Ectodermal cell (in vitro differentiated cells): ENCODE measurements around the gene PTPRQ.
"Not testable (repeated sequence)": the region's sequence is repeated elsewhere in the genome, so short reads cannot be mapped to it uniquely, and the experiment has no call there.

Experiments used
- H3K27ac ChIP-seq: 2 replicates; pipeline ENCODE4 v1.7.0; 2013; ENCODE audit warnings: mild to moderate bottlenecking, low read depth, low read length; ENCODE audit not compliant: insufficient read depth, poor library complexity, severe bottlenecking
- H3K27me3 ChIP-seq: 2 replicates; pipeline ENCODE4 v1.7.0; 2013; ENCODE audit warnings: mild to moderate bottlenecking, low read length; ENCODE audit not compliant: insufficient read depth, control insufficient read depth, poor library complexity, severe bottlenecking
- H3K36me3 ChIP-seq: one replicate; pipeline ENCODE4 v1.7.0; 2013; ENCODE audit warnings: low read length; ENCODE audit not compliant: control insufficient read depth, insufficient read depth
- H3K4me1 ChIP-seq: one replicate; pipeline ENCODE4 v1.7.0; 2013; ENCODE audit warnings: low read length; ENCODE audit not compliant: control insufficient read depth, insufficient read depth
- H3K4me3 ChIP-seq: 2 replicates; pipeline ENCODE4 v1.7.0; 2013; ENCODE audit warnings: low read depth, low read length, control low read depth; ENCODE audit not compliant: insufficient read depth
- H3K9me3 ChIP-seq: 2 replicates; pipeline ENCODE4 v1.7.0; 2013; ENCODE audit warnings: mild to moderate bottlenecking, low read length, moderate library complexity; ENCODE audit not compliant: control insufficient read depth
- WGBS, 2 experiments: methylation state at CpG; one replicate each; pipeline ENCODE4 v1.1.7; 2013; ENCODE audit warnings: missing lambda C conversion rate in 2 of 2; 5-methylcytosine and 5-hydroxymethylcytosine counted together

Gene PTPRQ

DNA sequence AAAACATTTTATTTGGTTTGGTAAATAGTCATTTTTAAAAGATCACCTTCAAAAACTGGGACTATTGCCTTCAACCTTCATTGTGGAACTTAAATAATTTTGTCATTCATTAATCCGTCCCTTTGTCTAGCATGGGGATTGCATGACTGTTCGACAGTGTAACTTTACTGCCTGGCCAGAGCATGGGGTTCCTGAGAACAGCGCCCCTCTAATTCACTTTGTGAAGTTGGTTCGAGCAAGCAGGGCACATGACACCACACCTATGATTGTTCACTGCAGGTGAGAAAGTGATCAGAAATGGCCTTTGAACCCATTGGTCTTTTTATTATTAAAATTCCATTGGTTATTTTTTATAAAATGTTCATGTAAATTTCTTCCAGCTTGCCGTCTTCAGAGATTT, 226.2 kb downstream of the PTPRQ start:
- H3K4me3 ChIP-seq: no peak overlapping the region
- WGBS, 2 experiments: 78 to 86% methylated on average over 4 to 5 of the region's 5 CpGs
- H3K9me3 ChIP-seq: no peaks in the 10 kb centered on the region
- H3K27ac ChIP-seq: no peak overlapping the region
- no peaks in the 10 kb centered on the region for H3K27me3 ChIP-seq
- no peaks in the 10 kb centered on the region for H3K4me1 ChIP-seq
- H3K36me3 ChIP-seq: no peaks in the 10 kb centered on the region

DNA sequence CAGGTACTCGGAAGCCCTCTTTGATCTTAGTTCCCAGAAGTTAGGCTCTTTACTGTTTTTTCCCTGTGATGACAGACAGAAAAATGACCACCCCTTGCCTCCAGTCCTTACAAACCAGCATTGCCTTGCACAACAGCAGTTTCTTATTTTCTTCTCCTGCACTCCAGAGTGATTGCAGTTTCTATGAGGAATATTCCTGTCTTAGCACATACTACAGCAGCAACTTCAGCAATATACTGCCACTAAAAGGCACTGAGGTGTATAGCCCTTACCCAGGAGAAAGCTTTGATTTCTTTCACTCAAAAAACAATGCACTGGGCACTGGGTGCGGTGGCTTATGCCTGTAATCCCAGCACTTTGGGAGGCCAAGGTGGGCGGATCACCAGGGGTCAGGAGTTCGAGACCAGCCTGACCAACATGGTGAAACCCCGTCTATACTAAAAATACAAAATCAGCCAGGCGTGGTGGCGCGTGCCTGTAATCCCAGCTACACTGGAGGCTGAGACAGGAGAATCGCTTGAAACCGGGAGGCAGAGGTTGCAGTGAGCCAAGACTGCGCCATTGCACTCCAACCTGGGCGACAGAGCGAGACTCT, 232.1 kb downstream of the PTPRQ start:
- H3K36me3 ChIP-seq, H3K4me3 ChIP-seq, H3K27ac ChIP-seq, H3K4me1 ChIP-seq, H3K27me3 ChIP-seq, H3K9me3 ChIP-seq: not testable (repeated sequence)
- WGBS, 2 experiments: 86 to 93% methylated on average over 13 of the region's 13 CpGs

DNA sequence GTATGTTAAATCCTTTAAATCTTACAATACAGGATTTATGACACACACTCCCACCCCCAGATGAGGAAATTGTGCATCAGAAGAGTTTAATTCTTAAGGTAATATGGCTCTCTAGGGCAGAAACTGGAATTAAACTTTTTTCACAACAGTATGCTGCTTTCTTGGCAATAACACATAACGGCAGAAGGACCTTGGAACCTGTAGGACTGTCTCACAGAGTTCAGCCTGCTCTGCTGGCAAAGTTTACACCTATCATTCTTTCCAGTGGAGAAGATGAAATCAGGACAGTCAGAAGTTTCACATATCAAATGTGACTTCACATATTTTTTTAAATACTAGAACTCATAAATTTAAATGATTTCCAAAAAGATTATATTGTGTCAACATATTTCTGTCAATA, 232.8 kb downstream of the PTPRQ start:
- WGBS, 2 experiments: 95 to 100% methylated on average over 1 of the region's 1 CpG
- no peak overlapping the region for H3K27ac ChIP-seq
- H3K36me3 ChIP-seq: no peaks in the 10 kb centered on the region
- no peaks in the 10 kb centered on the region for H3K9me3 ChIP-seq
- H3K4me1 ChIP-seq: no peaks in the 10 kb centered on the region
- H3K4me3 ChIP-seq: no peak overlapping the region
- no peaks in the 10 kb centered on the region for H3K27me3 ChIP-seq

DNA sequence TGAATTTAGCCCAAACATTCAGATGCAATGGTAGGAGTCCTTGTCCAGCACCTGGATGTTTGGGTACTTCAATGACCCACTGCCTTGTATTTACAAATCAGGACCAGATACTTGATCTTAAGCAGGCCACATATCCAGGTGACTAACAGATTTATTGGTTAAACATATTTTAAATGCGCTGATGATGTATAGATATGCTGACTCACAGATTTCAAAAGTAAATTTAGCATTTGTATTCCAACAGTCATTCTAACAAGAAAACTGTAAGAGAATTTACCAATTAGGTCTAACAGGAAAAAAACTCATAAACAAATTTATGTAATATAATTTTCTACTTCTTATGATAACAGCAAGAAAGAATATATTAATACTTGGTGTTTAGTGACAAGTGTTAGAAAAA, 234.0 kb downstream of the PTPRQ start:
- no peaks in the 10 kb centered on the region for H3K36me3 ChIP-seq
- no peaks in the 10 kb centered on the region for H3K27me3 ChIP-seq
- no CpG with 5 or more reads among the region's 1 CpG for WGBS, 2 experiments
- H3K4me3 ChIP-seq: no peak overlapping the region
- no peaks in the 10 kb centered on the region for H3K4me1 ChIP-seq
- no peaks in the 10 kb centered on the region for H3K9me3 ChIP-seq
- no peak overlapping the region for H3K27ac ChIP-seq

DNA sequence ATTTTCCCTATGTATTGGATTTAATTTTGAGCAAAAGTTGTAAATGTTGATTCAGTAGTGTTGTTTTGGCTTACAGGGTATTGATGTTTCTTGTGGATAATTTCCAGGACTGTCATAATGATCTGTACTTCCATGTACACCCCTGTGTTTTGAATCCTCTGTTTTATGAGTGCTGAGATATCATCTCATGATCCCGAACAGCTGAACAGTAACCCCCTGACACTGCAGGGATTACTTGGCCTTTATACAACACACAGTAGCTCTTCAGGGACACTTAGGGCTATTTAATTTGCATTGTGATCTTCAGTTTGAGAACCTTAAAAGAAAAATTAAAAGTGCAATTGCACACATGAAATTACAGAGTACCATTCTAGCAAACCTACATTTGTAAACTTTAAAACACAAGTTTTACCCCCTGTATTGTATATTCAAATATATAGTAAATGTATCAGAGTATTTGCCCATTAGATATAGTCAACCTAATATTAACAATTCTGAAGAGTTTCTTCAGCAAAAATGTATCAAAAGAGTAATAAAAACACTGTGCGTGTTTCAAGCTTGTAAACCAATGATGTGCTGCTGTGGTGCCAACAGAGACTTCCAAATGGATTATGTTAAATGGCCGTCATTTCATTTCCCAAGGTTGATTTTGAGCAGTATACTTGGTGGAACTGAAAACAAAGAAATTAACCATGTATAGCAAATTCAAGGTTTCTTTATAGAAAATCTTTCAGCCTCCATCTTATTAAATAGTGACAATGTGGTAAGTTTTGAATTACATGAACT, 235.5 kb downstream of the PTPRQ start:
- Histone ChIP-seq H3K9me3 (no peaks in the 10 kb centered on the region), H3K27me3 (no peaks in the 10 kb centered on the region), H3K4me3 (no peak overlapping the region), H3K36me3 (no peaks in the 10 kb centered on the region), H3K4me1 (no peaks in the 10 kb centered on the region), H3K27ac (no peak overlapping the region)
- WGBS, 2 experiments: 89 to 94% methylated on average over 2 to 3 of the region's 3 CpGs

DNA sequence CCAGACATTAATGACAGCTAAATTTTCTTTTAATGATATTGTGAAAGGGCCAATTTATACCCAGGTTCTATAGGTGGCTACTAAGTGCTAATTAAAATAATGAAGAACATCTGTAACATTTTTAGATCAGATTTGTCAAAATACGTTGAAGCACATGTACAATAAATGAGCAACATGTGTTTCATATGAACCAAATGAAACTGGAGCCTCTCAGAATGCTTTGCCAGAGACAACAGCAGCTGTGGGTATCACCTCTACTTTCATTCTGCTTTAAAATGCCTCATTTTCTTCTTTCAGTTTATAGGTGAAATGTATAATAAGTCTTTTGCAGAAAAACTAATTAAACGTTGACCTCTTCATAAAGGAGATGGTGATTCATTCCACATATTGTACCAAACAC, 237.3 kb downstream of the PTPRQ start:
- H3K36me3 ChIP-seq: no peaks in the 10 kb centered on the region
- no peaks in the 10 kb centered on the region for H3K9me3 ChIP-seq
- WGBS, 2 experiments: 95 to 100% methylated on average over 1 of the region's 2 CpGs
- no peak overlapping the region for H3K4me3 ChIP-seq
- H3K27me3 ChIP-seq: no peaks in the 10 kb centered on the region
- H3K4me1 ChIP-seq: no peaks in the 10 kb centered on the region
- no peak overlapping the region for H3K27ac ChIP-seq

DNA sequence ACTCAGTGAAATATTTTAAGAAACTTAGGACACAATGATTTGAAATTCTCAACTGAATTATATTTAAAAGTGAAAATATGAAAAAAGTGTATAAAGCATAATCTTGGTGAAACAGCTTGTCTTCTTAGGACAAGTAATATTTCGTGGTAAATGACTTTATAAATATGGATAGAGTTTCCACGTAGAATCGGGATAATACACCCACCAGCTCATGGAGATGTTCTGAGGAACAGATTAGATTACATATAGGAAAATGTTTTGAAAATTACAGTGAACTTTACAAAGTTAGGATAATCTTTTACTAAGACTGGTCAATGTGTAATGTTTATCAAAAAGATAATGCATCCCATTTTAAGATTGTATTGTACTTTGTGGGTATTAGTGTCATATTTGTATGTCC, 237.8 kb downstream of the PTPRQ start:
- Histone ChIP-seq H3K27ac (no peak overlapping the region), H3K36me3 (no peaks in the 10 kb centered on the region), H3K4me3 (no peak overlapping the region), H3K4me1 (no peaks in the 10 kb centered on the region), H3K9me3 (no peaks in the 10 kb centered on the region), H3K27me3 (no peaks in the 10 kb centered on the region)
- WGBS, 2 experiments: 92 to 97% methylated on average over 3 of the region's 3 CpGs

DNA sequence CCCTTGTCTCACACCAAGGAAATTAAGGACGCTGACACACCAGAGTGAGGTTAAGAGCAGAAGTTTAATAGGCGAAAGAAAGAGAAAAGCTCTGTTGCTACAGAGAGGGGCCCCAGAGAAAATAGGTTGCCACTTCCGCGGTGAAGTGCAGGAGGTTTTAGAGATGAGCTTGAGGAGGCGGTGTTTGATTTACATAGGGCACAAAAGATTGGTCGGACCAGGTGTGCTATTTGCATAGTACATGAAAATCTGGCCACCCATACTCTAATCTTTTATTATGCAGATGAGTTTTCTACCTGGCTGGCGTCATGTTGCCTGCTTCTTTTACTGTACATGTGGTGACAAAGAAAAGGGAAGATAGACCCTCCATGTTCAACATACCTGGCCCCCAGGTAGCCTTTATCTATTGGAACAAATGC, 240.1 kb downstream of the PTPRQ start:
- 14 to 30% methylated on average over 7 of the region's 7 CpGs for WGBS, 2 experiments
- no peaks in the 10 kb centered on the region for H3K36me3 ChIP-seq
- no peak overlapping the region for H3K27ac ChIP-seq
- no peaks in the 10 kb centered on the region for H3K27me3 ChIP-seq
- no peak overlapping the region for H3K4me3 ChIP-seq
- H3K9me3 ChIP-seq: no peaks in the 10 kb centered on the region
- H3K4me1 ChIP-seq: no peaks in the 10 kb centered on the region

DNA sequence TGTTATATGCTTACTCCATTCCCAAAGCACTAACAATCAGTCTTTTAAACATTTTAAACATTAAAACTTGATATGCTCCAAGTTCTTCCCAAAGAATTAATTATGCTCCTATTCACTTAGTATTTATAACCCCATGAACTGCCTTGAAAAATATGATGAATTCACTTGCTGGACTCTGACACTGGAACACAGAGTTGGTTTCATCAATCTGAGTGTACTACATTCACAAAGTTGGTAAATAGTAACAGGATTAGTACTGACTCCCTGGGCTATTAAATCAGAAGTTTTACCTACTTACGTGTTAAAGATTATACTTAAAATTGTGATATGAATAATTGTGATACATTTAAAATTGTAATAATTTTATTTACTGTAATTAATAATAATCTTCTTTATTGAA, 246.1 kb downstream of the PTPRQ start:
- Histone ChIP-seq H3K36me3 (no peaks in the 10 kb centered on the region), H3K27me3 (no peaks in the 10 kb centered on the region), H3K9me3 (no peaks in the 10 kb centered on the region), H3K4me3 (no peak overlapping the region), H3K27ac (no peak overlapping the region), H3K4me1 (no peaks in the 10 kb centered on the region)
- no CpG with 5 or more reads among the region's 1 CpG for WGBS, 2 experiments

DNA sequence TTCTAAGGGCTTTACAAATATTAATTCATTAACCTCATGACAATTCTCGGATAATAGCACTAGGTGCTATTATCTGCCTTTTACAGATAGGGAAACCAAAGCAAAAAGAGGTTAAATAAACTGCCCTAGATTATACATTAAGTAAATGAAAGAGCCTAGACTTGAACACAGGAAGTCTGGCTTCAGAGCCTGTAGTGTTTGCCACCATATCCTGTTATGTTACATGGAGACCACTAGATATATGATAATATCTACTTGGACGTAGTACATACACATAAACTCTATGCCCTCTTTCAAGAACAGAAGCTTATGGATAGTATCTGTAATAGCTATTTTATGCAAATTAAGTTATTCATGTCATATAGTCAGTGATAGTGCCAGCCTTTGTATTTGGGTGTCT, 246.5 kb downstream of the PTPRQ start:
- Histone ChIP-seq H3K4me1 (no peaks in the 10 kb centered on the region), H3K4me3 (no peak overlapping the region), H3K27ac (no peak overlapping the region), H3K9me3 (no peaks in the 10 kb centered on the region), H3K27me3 (no peaks in the 10 kb centered on the region), H3K36me3 (no peaks in the 10 kb centered on the region)
- 100% methylated on average over 1 of the region's 2 CpGs; no CpG with 5 or more reads in 1 of the 2 experiments for WGBS, 2 experiments
